Fibroblast of skin of left quadriceps (primary cell): ENCODE results near the gene ST6GALNAC3.
"Not testable (repeated sequence)": the region's sequence is repeated elsewhere in the genome, so short reads cannot be mapped to it uniquely, and the experiment has no call there.

Source experiments
- DNase-seq, 2 experiments: peaks; one replicate each; pipeline ENCODE4 v3.0.0-alpha.2; 2013; ENCODE audit warnings: low read depth in 2 of 2

ST6GALNAC3 gene

DNA sequence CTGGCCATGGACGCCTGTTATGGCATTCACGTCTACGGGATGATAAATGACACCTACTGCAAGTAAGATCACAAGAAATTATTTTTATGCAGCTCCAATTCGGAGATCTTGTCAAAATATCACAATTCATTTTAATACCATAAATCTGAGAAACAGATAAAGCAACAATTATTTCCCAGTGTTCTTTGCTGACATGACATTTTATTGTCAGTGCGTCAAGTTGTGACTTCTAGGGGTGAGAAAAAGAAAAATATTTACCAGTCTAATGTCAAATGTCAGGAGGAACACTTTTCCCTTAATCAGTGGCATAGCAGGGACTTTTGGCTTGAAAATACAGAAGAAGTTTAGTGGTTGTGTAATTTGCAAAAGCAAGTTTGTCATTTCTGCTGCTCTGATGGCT is 553.0 kb downstream of the ST6GALNAC3 start:
- no peak for DNase-seq

DNA sequence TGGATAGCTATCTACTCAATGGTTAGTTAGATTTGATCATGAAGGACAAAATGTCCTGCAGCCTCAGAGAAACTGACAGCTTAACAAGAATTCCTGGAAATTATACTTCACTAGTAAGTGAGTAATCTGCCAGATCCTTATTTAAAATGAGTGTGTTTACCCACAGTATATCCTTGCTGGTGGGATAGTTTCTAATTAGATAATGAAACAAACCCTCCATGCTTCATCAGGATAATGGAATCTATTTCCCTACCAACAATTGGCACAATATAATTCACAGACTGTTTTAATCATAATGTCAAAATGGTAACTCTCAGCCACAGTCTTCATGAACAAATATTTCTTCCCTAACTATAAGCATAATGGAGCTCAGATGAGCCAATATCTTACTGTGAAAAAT is 553.4 kb downstream of the ST6GALNAC3 start:
- DNase-seq: peak; percentile 51 to 54

- DNase-seq: no peak
Observed at GRCh38 chr1:76632136-76632535, 557.6 kb downstream of the ST6GALNAC3 start.

DNA sequence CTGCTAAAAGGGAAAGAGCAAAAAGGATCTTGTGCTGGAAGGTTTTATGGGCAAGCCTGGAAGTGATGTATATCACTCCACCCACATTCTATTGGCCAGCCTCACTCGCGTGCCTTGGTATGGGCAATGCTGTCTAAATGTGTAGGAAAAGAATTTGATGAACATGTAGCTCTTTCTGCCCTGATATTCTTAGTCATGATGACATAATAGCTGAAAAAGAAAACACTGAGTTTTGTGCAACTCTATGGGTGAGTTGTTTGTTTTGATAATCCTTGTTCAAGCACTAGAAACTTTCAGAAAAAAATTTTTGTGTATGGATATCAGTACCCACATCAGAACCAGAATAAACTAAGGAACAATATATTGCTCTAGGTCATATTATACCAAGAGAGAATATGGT is 561.2 kb downstream of the ST6GALNAC3 start:
- DNase-seq: no peak

DNA sequence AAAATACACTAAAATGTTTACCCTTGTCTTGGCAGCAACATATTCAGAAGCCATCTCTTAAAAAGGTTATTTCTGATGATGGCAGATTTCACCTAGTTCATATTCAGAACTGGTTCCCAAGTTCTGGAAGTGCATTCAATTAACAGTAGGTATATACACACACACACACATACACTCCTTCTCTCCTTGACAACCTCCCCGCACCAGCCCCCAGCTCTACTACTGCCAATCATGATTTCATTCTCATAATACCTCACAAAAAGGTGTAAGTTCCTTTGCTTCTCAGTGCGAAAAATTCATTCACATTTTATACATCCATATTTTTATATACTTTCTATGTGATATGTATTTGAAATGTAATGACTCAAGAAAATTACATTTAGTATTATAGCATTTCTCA is 564.6 kb downstream of the ST6GALNAC3 start:
- DNase-seq: no peak

DNA sequence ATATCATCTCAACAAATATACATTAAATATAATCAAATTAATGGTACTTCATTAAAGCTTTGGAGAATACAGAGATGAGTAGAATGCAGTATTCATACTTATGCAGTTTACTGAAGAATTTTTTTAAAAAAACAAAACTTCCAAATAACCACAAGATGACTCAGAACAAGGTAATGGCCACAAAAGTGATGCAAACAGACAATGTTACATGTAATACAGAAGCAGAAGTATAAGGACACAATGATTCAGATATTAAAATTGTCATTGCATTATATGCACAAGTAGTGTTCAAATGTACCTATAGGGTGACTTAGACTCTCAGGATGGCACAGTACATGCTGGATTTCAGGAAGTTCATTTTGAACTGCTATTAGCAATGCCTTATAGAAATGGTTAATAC is 565.5 kb downstream of the ST6GALNAC3 start:
- DNase-seq: peak; percentile 52 to 57

DNA sequence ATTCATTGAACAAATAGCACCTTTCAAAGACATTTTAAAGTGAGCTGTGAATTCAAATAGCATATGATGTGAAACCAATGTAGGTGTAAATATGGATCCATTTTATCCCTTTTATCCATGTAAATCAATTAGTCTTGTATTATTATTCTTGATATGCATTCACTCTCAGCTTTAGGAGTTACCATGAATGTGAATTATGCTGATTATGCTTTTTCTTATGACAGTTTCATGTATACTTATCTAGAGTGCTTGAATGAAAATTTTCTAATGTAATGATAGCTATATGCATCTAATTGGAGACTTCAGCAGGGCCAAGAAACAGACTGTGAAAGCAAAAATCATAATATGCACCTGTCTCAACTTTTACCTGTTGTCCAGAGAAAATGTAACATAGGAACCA is 566.2 kb downstream of the ST6GALNAC3 start:
- DNase-seq: no peak

DNA sequence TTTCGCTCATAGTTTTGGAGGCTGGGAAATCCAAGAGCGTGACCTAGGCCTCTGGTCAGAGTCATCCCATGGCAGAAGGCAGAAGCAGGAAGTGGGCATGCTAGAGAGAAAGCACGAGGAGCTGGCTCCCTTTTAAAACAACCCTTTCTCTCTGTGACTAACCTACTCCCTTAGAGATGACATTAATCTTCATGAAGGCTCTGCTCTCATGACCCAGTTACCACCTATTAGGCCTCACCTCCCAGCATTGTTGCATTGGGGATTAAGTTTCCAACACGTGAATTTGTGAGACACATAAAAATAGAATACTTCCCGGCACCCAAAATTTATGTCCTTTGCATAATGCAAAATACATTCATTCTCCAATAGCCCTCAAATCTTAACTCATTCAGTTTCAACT is 569.6 kb downstream of the ST6GALNAC3 start:
- DNase-seq: no peak

GRCh38 chr1:76652860-76653259 is 578.3 kb downstream of the ST6GALNAC3 start:
- not testable (repeated sequence) for DNase-seq

- no peak for DNase-seq
Observed at GRCh38 chr1:76657623-76658022, 583.1 kb downstream of the ST6GALNAC3 start.

GRCh38 chr1:76659171-76659940 is 584.8 kb downstream of the ST6GALNAC3 start:
- peak; percentile 17 to 20 for DNase-seq

GRCh38 chr1:76661531-76661930 is 587.0 kb downstream of the ST6GALNAC3 start:
- no peak for DNase-seq

DNA sequence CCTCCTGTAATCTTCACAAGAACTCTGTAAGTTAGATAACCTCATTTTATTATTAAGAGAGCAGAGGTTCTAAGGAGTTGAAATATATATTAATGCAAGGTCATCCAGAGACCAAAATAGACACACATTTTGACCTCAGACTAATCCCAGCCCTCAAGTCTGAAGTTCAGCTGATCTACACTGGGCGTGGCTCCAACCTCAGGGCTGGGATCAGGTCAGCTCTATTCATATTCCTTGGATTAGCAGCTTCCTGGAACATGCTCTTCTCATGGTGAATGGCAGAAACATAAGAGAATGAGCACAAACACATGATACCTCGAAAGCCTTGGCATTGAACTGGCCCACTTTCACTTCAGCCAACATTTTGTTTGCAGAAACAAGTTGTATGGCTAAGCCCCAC is 592.0 kb downstream of the ST6GALNAC3 start:
- no peak for DNase-seq

DNA sequence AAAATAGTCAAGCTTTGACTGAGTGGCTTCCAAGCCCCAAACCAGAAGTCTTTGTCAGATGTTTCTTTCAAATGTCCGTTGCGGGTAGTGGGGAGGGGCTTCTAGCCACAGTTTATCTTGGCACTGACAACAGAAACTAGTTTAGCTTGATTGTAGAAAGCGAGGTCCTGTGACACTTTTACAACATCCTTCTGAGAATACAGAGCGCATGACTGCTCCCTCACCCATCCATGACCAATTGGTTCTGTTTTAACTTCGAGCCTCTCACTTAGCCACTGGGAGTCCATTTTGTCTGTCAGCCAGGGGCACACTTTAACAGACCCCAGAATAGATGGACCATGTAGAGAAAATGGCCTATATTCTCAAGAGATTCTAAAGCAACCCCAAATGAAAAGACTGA is 593.5 kb downstream of the ST6GALNAC3 start:
- DNase-seq: no peak

GRCh38 chr1:76669131-76669530 is 594.6 kb downstream of the ST6GALNAC3 start:
- DNase-seq: no peak

DNA sequence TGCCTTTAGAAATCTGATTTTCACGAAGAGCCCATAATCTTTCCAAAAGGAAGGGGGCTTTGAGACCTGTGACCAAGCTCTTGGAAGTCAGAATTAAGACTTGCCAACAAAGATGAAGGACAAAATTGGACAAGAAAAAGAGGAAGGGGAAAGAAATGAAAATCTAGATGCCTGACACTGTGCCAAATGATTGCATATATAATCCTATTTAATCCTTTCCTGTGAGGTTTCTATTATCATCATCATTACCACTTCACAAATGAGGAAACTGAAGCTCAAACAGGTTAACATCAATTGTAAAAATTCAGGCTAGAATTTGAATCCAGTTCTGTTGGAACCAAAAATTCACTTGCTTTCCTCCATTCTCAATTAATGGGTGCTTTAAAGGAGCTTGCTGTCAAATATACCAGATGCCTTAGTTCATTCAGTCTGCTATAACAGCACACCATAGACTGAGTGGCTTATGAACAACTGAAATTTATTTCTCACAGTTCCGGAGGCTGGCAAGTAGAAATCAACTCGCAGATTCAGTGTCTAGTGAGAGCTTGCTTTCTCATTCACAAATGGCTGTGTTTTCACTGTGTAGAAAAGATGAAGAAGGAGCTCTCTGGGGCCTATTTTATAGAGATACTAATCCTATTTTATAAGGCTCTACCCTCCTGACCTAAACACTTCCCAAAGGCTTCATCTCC is 595.2 kb downstream of the ST6GALNAC3 start:
- DNase-seq: no peak

DNA sequence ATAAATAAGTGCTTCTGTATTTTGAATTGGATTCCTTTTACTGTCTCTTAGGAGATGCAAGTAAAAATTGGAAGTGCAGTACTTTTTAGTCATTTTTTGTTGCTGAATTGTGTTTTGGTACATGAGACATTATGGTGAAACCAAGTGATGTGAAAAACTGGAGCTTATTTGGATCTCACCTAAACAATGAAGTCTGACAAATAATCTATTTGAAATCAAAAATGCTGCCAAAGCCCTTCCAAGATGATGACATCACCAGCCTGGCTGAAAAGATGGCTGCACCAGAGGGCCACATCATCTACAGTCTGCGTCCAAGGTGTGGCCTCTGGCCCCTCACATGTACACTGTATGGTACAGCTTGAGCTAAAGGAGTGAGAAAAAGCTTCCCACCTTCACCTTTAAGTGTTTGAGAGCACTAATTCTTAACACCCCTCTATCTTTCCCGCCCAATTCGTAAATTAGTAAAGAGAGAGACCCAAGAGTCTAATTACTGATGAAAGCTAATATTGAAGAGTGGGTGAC is 600.2 kb downstream of the ST6GALNAC3 start:
- DNase-seq: no peak

DNA sequence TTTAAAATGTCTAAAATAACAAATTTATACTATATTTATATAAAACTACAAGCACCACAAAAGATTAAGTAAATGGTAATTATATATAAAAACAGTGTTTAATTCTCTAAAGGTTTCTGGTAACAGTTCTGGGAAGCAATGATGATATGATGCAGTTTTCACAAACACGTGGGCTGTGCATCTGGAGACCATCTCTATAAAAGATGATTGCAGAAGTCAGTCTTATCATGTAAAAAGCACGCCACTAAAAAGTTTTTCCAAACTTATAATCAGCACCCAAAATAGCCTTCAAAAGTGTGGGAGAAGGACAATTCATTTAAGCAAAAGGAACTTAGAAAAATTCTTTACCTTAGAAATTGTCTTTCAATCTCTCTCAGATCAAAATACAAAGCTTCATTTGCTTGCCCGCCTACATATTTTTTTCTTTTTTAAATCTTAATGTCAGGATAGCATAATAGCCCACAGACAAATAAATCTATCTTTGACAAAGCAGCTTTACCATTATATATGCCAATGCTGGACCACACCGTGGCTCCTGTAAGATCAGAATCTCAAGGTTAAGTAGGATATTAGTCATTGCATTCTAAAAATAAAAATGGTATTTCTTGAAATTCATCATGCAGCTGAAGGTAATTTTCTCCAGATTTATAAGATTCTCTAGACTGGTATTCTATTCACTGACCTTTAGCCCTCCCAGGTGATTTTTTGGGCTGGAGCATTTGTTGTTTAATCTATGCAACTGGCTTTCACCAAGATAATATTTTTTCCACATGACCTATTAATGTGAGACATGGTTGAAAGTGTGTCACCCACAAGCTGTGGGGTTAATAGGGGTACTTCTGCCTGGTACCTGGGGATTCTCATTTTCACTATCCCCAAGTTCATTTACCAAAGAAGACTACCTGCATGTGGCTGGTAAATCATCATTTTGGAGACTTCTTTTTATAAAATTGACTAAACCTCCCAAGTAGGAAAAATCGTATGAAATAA is 603.2 kb downstream of the ST6GALNAC3 start:
- no peak for DNase-seq

GRCh38 chr1:76679534-76680152 is 605.1 kb downstream of the ST6GALNAC3 start:
- no peak for DNase-seq

DNA sequence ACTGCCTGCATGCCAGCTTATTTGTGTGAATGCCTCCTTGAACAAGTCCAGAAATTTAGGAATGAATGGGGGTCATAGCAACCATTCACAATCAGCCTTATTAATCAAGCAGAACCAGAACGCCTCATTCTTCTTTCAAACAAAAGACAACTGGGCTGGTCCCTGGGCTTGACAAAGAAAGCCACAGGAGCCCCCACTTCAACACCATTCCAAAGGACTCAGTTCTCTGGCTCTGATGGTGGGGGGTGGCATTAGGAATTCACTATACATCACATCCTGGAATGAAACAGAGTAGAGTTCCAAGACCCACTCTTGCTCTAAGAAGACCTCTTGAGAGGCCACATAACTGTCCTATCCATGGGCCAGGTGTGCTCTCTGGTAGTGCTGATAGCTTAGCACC is 606.1 kb downstream of the ST6GALNAC3 start:
- no peak for DNase-seq

DNA sequence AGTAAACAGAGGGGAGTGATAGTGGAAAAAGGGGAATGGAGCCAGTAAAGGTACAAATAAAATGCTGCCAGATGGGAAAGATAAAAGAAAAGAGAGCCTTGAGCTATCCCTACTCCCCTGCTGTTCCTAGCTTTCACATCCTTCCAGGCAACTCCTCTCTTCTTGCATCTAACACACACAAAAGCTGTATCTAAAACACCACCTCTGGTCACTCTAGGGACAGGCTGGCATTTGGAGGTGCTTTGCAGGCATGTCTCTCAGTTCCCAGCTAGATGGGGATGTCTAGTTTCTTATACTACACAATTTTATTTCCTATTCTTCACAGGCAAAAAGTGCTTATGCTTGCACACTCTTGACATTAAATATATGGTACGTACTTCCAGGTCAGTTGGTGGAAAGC is 607.6 kb downstream of the ST6GALNAC3 start:
- DNase-seq: no peak
